Neural cell (in vitro differentiated cells): ENCODE results near the gene TMEM219.

Experiments
- CTCF ChIP-seq: fragments of 450-650 bp; IDR thresholded peaks from 2 replicates; pipeline ENCODE4 v1.5.1; 2014; ENCODE audit warnings: antibody characterized with exemption, mild to moderate bottlenecking, moderate library complexity; ENCODE audit not compliant: poor library complexity, severe bottlenecking
- EP300 ChIP-seq: fragments of 450-650 bp; conservative IDR thresholded peaks from 2 replicates; pipeline ENCODE4 v1.6.1; 2014; ENCODE audit warnings: antibody characterized with exemption, mild to moderate bottlenecking, moderate library complexity; ENCODE audit not compliant: poor library complexity, severe bottlenecking
- EZH2 ChIP-seq: fragments of 200-600, 300-800 bp; shearing (Covaris generic), sonication (generic); IDR thresholded peaks from 2 replicates; pipeline ENCODE4 v1.6.1; 2014; ENCODE audit warnings: antibody characterized with exemption, low read length, borderline replicate concordance, mild to moderate bottlenecking; ENCODE audit not compliant: insufficient read depth, poor library complexity, severe bottlenecking
- POLR2AphosphoS5 ChIP-seq: IDR thresholded peaks from 2 replicates; pipeline ENCODE4 v1.6.1; 2012
- RAD21 ChIP-seq: fragments of 450-650 bp; conservative IDR thresholded peaks from 2 replicates; pipeline ENCODE4 v1.6.1; 2014; ENCODE audit warnings: antibody characterized with exemption, mild to moderate bottlenecking, moderate library complexity
- SMC3 ChIP-seq: fragments of 450-650 bp; conservative IDR thresholded peaks from 2 replicates; pipeline ENCODE4 v1.6.1; 2014; ENCODE audit warnings: antibody characterized with exemption, mild to moderate bottlenecking, moderate library complexity; ENCODE audit not compliant: poor library complexity
- TAF1 ChIP-seq: IDR thresholded peaks from 2 replicates; pipeline ENCODE4 v1.6.1; 2012; ENCODE audit warnings: low read depth

- no peak for TF ChIP-seq CTCF
- no peak for TF ChIP-seq EZH2
- TF ChIP-seq TAF1: peak; percentile 59
- TF ChIP-seq SMC3: no peak
- TF ChIP-seq POLR2AphosphoS5: no peak
- TF ChIP-seq EP300: no peak
- peak; percentile 1 for TF ChIP-seq RAD21
Observed at GRCh38 chr16:29926711-29927052, 35.2 kb upstream of the TMEM219 start.
